ENCODE results near the gene FDXACB1.

FDXACB1 gene

GRCh38 chr11:111878849-111879636 lies at the start of gene FDXACB1, which contains the start of gene CFAP68:
TSS of gene FDXACB1 (minus strand) at chr11:111879165. CDS start at chr11:111879132, 33 bp downstream.
TSS of gene CFAP68 (plus strand) at chr11:111879541. CDS start at chr11:111879561, 20 bp downstream.
- Histone ChIP-seq H3K4me3 (ENCODE audit: low read length in 2 of 2) (peak within 1 kb of the TSS; percentile 88 to 98), H3K36me3 (ENCODE audit: control insufficient read depth in 2 of 2, insufficient read depth in 2 of 2, low read length in 2 of 2) (peaks cover 0 to 3% of the 10 kb centered on the region in 2 donors), H3K4me1 (ENCODE audit: control insufficient read depth in 2 of 2, insufficient read depth in 2 of 2, low read length in 2 of 2) (peaks cover 7 to 10% of the 10 kb centered on the region in 2 donors), H3K27ac (ENCODE audit: low read depth in 2 of 2, low read length in 2 of 2) (peak within 1 kb of the TSS; percentile 94 to 99), H3K9ac (ENCODE audit: low read depth in 1 of 2, low read length in 2 of 2) (peak within 1 kb of the TSS; percentile 77 to 82), H3K27me3 (ENCODE audit: control insufficient read depth in 2 of 2, insufficient read depth in 2 of 2, low read length in 2 of 2) (no peaks in the 10 kb centered on the region), H3K9me3 (ENCODE audit: control insufficient read depth in 2 of 2, low read length in 2 of 2) (no peaks in the 10 kb centered on the region)

- Histone ChIP-seq H3K9ac (ENCODE audit: low read depth in 1 of 2, low read length in 2 of 2) (peak overlapping the region; percentile 68 to 71), H3K4me3 (ENCODE audit: low read length in 2 of 2) (peak overlapping the region; percentile 75 to 83), H3K36me3 (ENCODE audit: control insufficient read depth in 2 of 2, insufficient read depth in 2 of 2, low read length in 2 of 2) (no peaks in the 10 kb centered on the region), H3K9me3 (ENCODE audit: control insufficient read depth in 2 of 2, low read length in 2 of 2) (no peaks in the 10 kb centered on the region), H3K27ac (ENCODE audit: low read depth in 2 of 2, low read length in 2 of 2) (peak overlapping the region; percentile 91 to 93), H3K27me3 (ENCODE audit: control insufficient read depth in 2 of 2, insufficient read depth in 2 of 2, low read length in 2 of 2) (no peaks in the 10 kb centered on the region), H3K4me1 (ENCODE audit: control insufficient read depth in 2 of 2, insufficient read depth in 2 of 2, low read length in 2 of 2) (peaks cover 14 to 22% of the 10 kb centered on the region in 2 donors)
These were observed 47.8 kb upstream of the FDXACB1 start for GRCh38 chr11:111926505-111927391.

- peak overlapping the region; percentile 91 to 93 for H3K27ac ChIP-seq (ENCODE audit: low read depth in 2 of 2, low read length in 2 of 2)
- no peaks in the 10 kb centered on the region for H3K36me3 ChIP-seq (ENCODE audit: control insufficient read depth in 2 of 2, insufficient read depth in 2 of 2, low read length in 2 of 2)
- peak overlapping the region in 1 of 2 donors; percentile 83 for H3K4me3 ChIP-seq (ENCODE audit: low read length in 2 of 2)
- H3K27me3 ChIP-seq (ENCODE audit: control insufficient read depth in 2 of 2, insufficient read depth in 2 of 2, low read length in 2 of 2): no peaks in the 10 kb centered on the region
- no peaks in the 10 kb centered on the region for H3K9me3 ChIP-seq (ENCODE audit: control insufficient read depth in 2 of 2, low read length in 2 of 2)
- peak overlapping the region in 1 of 2 donors; percentile 71 for H3K9ac ChIP-seq (ENCODE audit: low read depth in 1 of 2, low read length in 2 of 2)
- peaks cover 14 to 22% of the 10 kb centered on the region in 2 donors for H3K4me1 ChIP-seq (ENCODE audit: control insufficient read depth in 2 of 2, insufficient read depth in 2 of 2, low read length in 2 of 2)
These were observed 47.0 kb upstream of the FDXACB1 start for GRCh38 chr11:111925953-111926352.

- H3K27me3 ChIP-seq (ENCODE audit: control insufficient read depth in 2 of 2, insufficient read depth in 2 of 2, low read length in 2 of 2): no peaks in the 10 kb centered on the region
- peak overlapping the region in 1 of 2 donors; percentile 36 for H3K27ac ChIP-seq (ENCODE audit: low read depth in 2 of 2, low read length in 2 of 2)
- no peaks in the 10 kb centered on the region for H3K9me3 ChIP-seq (ENCODE audit: control insufficient read depth in 2 of 2, low read length in 2 of 2)
- peak overlapping the region in 1 of 2 donors; percentile 28 for H3K9ac ChIP-seq (ENCODE audit: low read depth in 1 of 2, low read length in 2 of 2)
- H3K36me3 ChIP-seq (ENCODE audit: control insufficient read depth in 2 of 2, insufficient read depth in 2 of 2, low read length in 2 of 2): no peaks in the 10 kb centered on the region
- no peak overlapping the region for H3K4me3 ChIP-seq (ENCODE audit: low read length in 2 of 2)
- peaks cover 14 to 28% of the 10 kb centered on the region in 2 donors for H3K4me1 ChIP-seq (ENCODE audit: control insufficient read depth in 2 of 2, insufficient read depth in 2 of 2, low read length in 2 of 2)
These were observed 45.0 kb upstream of the FDXACB1 start for GRCh38 chr11:111923951-111924350.

- Histone ChIP-seq H3K27me3 (ENCODE audit: control insufficient read depth in 2 of 2, insufficient read depth in 2 of 2, low read length in 2 of 2) (no peaks in the 10 kb centered on the region), H3K36me3 (ENCODE audit: control insufficient read depth in 2 of 2, insufficient read depth in 2 of 2, low read length in 2 of 2) (no peaks in the 10 kb centered on the region), H3K9ac (ENCODE audit: low read depth in 1 of 2, low read length in 2 of 2) (peak overlapping the region in 1 of 2 donors; percentile 38), H3K4me1 (ENCODE audit: control insufficient read depth in 2 of 2, insufficient read depth in 2 of 2, low read length in 2 of 2) (peaks cover 14 to 31% of the 10 kb centered on the region in 2 donors), H3K27ac (ENCODE audit: low read depth in 2 of 2, low read length in 2 of 2) (peak overlapping the region in 1 of 2 donors; percentile 36), H3K9me3 (ENCODE audit: control insufficient read depth in 2 of 2, low read length in 2 of 2) (no peaks in the 10 kb centered on the region), H3K4me3 (ENCODE audit: low read length in 2 of 2) (no peak overlapping the region)
These were observed 44.4 kb upstream of the FDXACB1 start for GRCh38 chr11:111923351-111923788.

GRCh38 chr11:111922803-111923202 lies 43.8 kb upstream of the FDXACB1 start:
- H3K9ac ChIP-seq (ENCODE audit: low read depth in 1 of 2, low read length in 2 of 2): no peak overlapping the region
- H3K27me3 ChIP-seq (ENCODE audit: control insufficient read depth in 2 of 2, insufficient read depth in 2 of 2, low read length in 2 of 2): no peaks in the 10 kb centered on the region
- no peaks in the 10 kb centered on the region for H3K9me3 ChIP-seq (ENCODE audit: control insufficient read depth in 2 of 2, low read length in 2 of 2)
- peaks cover 18 to 36% of the 10 kb centered on the region in 2 donors for H3K4me1 ChIP-seq (ENCODE audit: control insufficient read depth in 2 of 2, insufficient read depth in 2 of 2, low read length in 2 of 2)
- H3K4me3 ChIP-seq (ENCODE audit: low read length in 2 of 2): no peak overlapping the region
- H3K27ac ChIP-seq (ENCODE audit: low read depth in 2 of 2, low read length in 2 of 2): peak overlapping the region in 1 of 2 donors; percentile 36
- H3K36me3 ChIP-seq (ENCODE audit: control insufficient read depth in 2 of 2, insufficient read depth in 2 of 2, low read length in 2 of 2): no peaks in the 10 kb centered on the region

GRCh38 chr11:111921541-111922230 lies 42.7 kb upstream of the FDXACB1 start:
- Histone ChIP-seq H3K9ac (ENCODE audit: low read depth in 1 of 2, low read length in 2 of 2) (no peak overlapping the region), H3K9me3 (ENCODE audit: control insufficient read depth in 2 of 2, low read length in 2 of 2) (no peaks in the 10 kb centered on the region), H3K36me3 (ENCODE audit: control insufficient read depth in 2 of 2, insufficient read depth in 2 of 2, low read length in 2 of 2) (no peaks in the 10 kb centered on the region), H3K4me3 (ENCODE audit: low read length in 2 of 2) (no peak overlapping the region), H3K4me1 (ENCODE audit: control insufficient read depth in 2 of 2, insufficient read depth in 2 of 2, low read length in 2 of 2) (peaks cover 16 to 31% of the 10 kb centered on the region in 2 donors), H3K27me3 (ENCODE audit: control insufficient read depth in 2 of 2, insufficient read depth in 2 of 2, low read length in 2 of 2) (no peaks in the 10 kb centered on the region), H3K27ac (ENCODE audit: low read depth in 2 of 2, low read length in 2 of 2) (no peak overlapping the region)

- no peak overlapping the region for H3K27ac ChIP-seq (ENCODE audit: low read depth in 2 of 2, low read length in 2 of 2)
These were observed 41.9 kb upstream of the FDXACB1 start for GRCh38 chr11:111920908-111921307.

GRCh38 chr11:111918390-111919256 lies 39.7 kb upstream of the FDXACB1 start, which contains the start of gene C11orf52:
TSS of gene C11orf52 (plus strand) at chr11:111918913. CDS start at chr11:111918973, 60 bp downstream.
- Histone ChIP-seq H3K9me3 (ENCODE audit: control insufficient read depth in 2 of 2, low read length in 2 of 2) (no peaks in the 10 kb centered on the region), H3K4me3 (ENCODE audit: low read length in 2 of 2) (peak within 1 kb of the TSS; percentile 74 to 78), H3K27me3 (ENCODE audit: control insufficient read depth in 2 of 2, insufficient read depth in 2 of 2, low read length in 2 of 2) (no peaks in the 10 kb centered on the region), H3K36me3 (ENCODE audit: control insufficient read depth in 2 of 2, insufficient read depth in 2 of 2, low read length in 2 of 2) (no peaks in the 10 kb centered on the region), H3K9ac (ENCODE audit: low read depth in 1 of 2, low read length in 2 of 2) (peak within 1 kb of the TSS; percentile 61 to 65), H3K4me1 (ENCODE audit: control insufficient read depth in 2 of 2, insufficient read depth in 2 of 2, low read length in 2 of 2) (peaks cover 4 to 22% of the 10 kb centered on the region in 2 donors), H3K27ac (ENCODE audit: low read depth in 2 of 2, low read length in 2 of 2) (peak within 1 kb of the TSS; percentile 88 to 95)

More at GRCh38 chr11:111920908-111921307, 41.9 kb upstream of the FDXACB1 start:
- H3K9me3 ChIP-seq (ENCODE audit: control insufficient read depth in 2 of 2, low read length in 2 of 2): no peaks in the 10 kb centered on the region
- no peaks in the 10 kb centered on the region for H3K36me3 ChIP-seq (ENCODE audit: control insufficient read depth in 2 of 2, insufficient read depth in 2 of 2, low read length in 2 of 2)
- no peak overlapping the region for H3K4me3 ChIP-seq (ENCODE audit: low read length in 2 of 2)
- H3K9ac ChIP-seq (ENCODE audit: low read depth in 1 of 2, low read length in 2 of 2): no peak overlapping the region
- no peaks in the 10 kb centered on the region for H3K27me3 ChIP-seq (ENCODE audit: control insufficient read depth in 2 of 2, insufficient read depth in 2 of 2, low read length in 2 of 2)
- H3K4me1 ChIP-seq (ENCODE audit: control insufficient read depth in 2 of 2, insufficient read depth in 2 of 2, low read length in 2 of 2): peaks cover 8 to 24% of the 10 kb centered on the region in 2 donors

All from mucosa of rectum (tissue), 2 donors.